Left lung (tissue), 10 donors: Measurements from ENCODE around the gene PDE4D. TPM values are rescaled to one million over a fixed set of nuclear protein-coding genes. Genes with fewer than 3 reads are reported as not detected.

Source experiments
- ATAC-seq: fragments of 200-7000 bp; cut with Tn5 transposase; one replicate; pipeline ENCODE4 v1.9.1; 2020; ENCODE audit warnings: moderate library complexity
- DNase-seq, 4 donors: peaks; one replicate each; pipeline ENCODE4 v3.0.0-alpha.2; 2013 to 2020
- H3K27ac ChIP-seq, 2 donors: fragments of 200-600 bp; sonication (generic) in 1 of 2; one replicate each; pipeline versions ENCODE4 v1.5.0 to v1.8.0; 2020 to 2021
- H3K27me3 ChIP-seq, 2 donors: fragments of 200-600 bp; sonication (generic) in 1 of 2; one replicate each; pipeline versions ENCODE4 v1.5.0 to v1.8.0; 2020 to 2021
- H3K36me3 ChIP-seq, 2 donors: fragments of 200-600 bp; sonication (generic) in 1 of 2; one replicate each; pipeline versions ENCODE4 v1.5.0 to v1.8.0; 2020 to 2021
- H3K4me1 ChIP-seq, 2 donors: fragments of 200-600 bp; one replicate each; pipeline ENCODE4 v1.8.0; 2021
- H3K4me3 ChIP-seq, 2 donors: fragments of 200-600 bp; sonication (generic) in 1 of 2; one replicate each; pipeline versions ENCODE4 v1.5.0 to v1.8.0; 2020 to 2021; ENCODE audit warnings: mild to moderate bottlenecking in 1 of 2
- H3K9me3 ChIP-seq, 2 donors: fragments of 200-600 bp; sonication (generic) in 1 of 2; one replicate each; pipeline versions ENCODE4 v1.5.0 to v1.8.0; 2020 to 2021
- intact Hi-C, 2 donors: fragments of 100-400 bp; cut with DNase I; formaldehyde crosslinking; loops; one replicate each; pipeline versions ENCODE4 v1.11.2 to v1.14.2; 2022
- polyA plus RNA-seq, 6 donors: library from polyadenylated mRNA; unstranded; fragments of 120-200 nt; gene quantifications; one replicate each; pipeline ENCODE4 v1.2.1, GENCODE V29; 2013; ENCODE audit not compliant: insufficient read length in 6 of 6
- total RNA-seq, 2 donors: library from RNA; stranded (reverse); fragmentation: NEBNext Ultra II Directional; extraction: Animal tissue kit (Norgen Biotek cat#: 25700); gene quantifications; one replicate each; pipeline ENCODE4 v1.2.1, GENCODE V29; 2021
- TF ChIP-seq, protein P1 (sequence below), 2 donors: fragments of 200-600 bp; sonication (generic) in 1 of 2; IDR thresholded peaks; one replicate each; pipeline versions ENCODE4 v1.5.0 to v1.8.0; 2021; ENCODE audit warnings: antibody characterized with exemption in 2 of 2
- donor health status: DM: no; HTN: yes; CAD: no.
- donor health status: DM: no; HTN: no; CAD: no.

Gene PDE4D
- total and polyA plus RNA-seq, 8 donors, result 21.4 to 57.1 (median 25.4) TPM

DNA sequence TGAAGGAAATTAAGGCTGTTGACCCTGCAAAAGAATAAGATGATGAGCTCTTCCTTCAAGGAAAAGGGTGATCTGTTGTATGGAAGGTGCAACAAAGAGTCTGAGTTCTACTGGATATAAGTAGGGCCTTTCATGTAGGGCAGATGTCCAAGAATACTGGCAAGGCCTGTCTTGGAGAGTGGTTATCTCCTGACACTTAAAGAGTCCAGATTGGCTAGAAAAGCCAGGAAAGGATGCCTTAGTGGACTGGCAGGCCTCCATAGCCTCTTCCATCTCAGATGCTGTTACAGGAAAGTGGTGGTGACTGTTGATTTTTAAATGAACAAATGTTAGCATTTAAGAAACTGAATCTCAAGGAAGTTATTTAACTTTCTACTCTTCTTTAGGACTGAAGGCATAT is 914.4 kb downstream of the PDE4D start:
- DNase-seq (no peak), ATAC-seq (no peak)
- H3K4me1 ChIP-seq, result no peaks in the 10 kb centered on the region
- H3K4me3 ChIP-seq, result no peak overlapping the region
- no peaks in the 10 kb centered on the region for H3K27me3 ChIP-seq
- TF ChIP-seq, protein P1, sequence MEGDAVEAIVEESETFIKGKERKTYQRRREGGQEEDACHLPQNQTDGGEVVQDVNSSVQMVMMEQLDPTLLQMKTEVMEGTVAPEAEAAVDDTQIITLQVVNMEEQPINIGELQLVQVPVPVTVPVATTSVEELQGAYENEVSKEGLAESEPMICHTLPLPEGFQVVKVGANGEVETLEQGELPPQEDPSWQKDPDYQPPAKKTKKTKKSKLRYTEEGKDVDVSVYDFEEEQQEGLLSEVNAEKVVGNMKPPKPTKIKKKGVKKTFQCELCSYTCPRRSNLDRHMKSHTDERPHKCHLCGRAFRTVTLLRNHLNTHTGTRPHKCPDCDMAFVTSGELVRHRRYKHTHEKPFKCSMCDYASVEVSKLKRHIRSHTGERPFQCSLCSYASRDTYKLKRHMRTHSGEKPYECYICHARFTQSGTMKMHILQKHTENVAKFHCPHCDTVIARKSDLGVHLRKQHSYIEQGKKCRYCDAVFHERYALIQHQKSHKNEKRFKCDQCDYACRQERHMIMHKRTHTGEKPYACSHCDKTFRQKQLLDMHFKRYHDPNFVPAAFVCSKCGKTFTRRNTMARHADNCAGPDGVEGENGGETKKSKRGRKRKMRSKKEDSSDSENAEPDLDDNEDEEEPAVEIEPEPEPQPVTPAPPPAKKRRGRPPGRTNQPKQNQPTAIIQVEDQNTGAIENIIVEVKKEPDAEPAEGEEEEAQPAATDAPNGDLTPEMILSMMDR (IDR thresholded peaks at IDR 0.05), result no peak
- H3K9me3 ChIP-seq, result no peaks in the 10 kb centered on the region
- no peak overlapping the region for H3K27ac ChIP-seq
- intact Hi-C loops, result no loop called here
- peaks cover 4 to 76% of the 10 kb centered on the region in 2 donors for H3K36me3 ChIP-seq

DNA sequence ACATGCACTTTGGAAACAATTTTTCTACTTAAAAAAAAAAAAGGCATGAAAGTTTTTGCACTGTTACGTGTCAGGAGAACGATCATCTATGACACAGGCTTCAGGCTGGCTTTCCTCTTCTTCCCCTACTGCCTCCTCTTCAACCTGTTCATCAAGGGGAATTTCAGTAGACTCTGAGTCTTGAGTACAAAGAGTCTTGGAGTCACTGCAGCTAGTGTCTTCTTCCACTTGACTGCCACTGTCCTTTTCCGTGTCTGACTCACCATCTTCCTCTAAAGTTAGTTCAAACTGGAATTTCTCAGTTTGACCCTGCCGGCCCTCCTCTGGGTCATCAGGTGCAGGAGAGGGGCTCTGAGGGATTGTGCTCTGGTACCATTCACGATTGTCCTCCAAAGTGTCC is 918.9 kb downstream of the PDE4D start:
- H3K27ac ChIP-seq, result no peak overlapping the region
- no peaks in the 10 kb centered on the region for H3K4me1 ChIP-seq
- no peak overlapping the region for H3K4me3 ChIP-seq
- no peak for DNase-seq
- H3K9me3 ChIP-seq, result no peaks in the 10 kb centered on the region
- intact Hi-C loops, result no loop called here
- no peak for ATAC-seq
- TF ChIP-seq, protein P1 (IDR thresholded peaks at IDR 0.05), result no peak
- H3K27me3 ChIP-seq, result no peaks in the 10 kb centered on the region
- H3K36me3 ChIP-seq, result peaks cover 4 to 61% of the 10 kb centered on the region in 2 donors

- Histone ChIP-seq H3K36me3 (peaks cover 4 to 56% of the 10 kb centered on the region in 2 donors), H3K9me3 (no peaks in the 10 kb centered on the region), H3K27ac (no peak overlapping the region), H3K4me3 (no peak overlapping the region), H3K4me1 (no peaks in the 10 kb centered on the region), H3K27me3 (no peaks in the 10 kb centered on the region)
- no peak for DNase-seq
- intact Hi-C loops, result no loop called here
- TF ChIP-seq, protein P1 (IDR thresholded peaks at IDR 0.05), result no peak
- ATAC-seq, result no peak
Observed at GRCh38 chr5:58974083-58974482, 919.4 kb downstream of the PDE4D start.

DNA sequence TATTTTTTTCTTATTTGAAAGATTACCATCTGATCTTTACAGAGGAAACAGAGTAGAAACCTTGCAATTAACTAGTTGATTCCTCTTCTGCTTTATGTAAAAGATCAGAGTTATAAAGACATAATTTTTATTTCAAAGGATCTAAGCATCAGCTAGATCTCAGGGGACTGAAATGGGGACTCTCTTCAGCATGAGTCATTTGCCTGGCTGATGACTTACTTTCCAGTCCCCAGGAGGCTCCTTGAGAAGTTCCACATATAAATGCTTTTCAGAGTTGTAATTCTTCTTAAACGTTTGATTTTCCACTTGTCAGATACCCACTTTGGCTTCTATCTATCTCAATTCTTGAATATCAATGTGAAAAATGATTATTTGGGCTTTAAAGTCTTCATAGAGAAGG is 921.2 kb downstream of the PDE4D start:
- Histone ChIP-seq H3K27me3 (no peaks in the 10 kb centered on the region), H3K36me3 (peaks cover 4 to 42% of the 10 kb centered on the region in 2 donors), H3K4me3 (no peak overlapping the region), H3K4me1 (no peaks in the 10 kb centered on the region), H3K9me3 (no peaks in the 10 kb centered on the region), H3K27ac (no peak overlapping the region)
- ATAC-seq (no peak), DNase-seq (no peak)
- intact Hi-C loops, result no loop called here
- TF ChIP-seq, protein P1 (IDR thresholded peaks at IDR 0.05), result no peak

- H3K27ac ChIP-seq, result no peak overlapping the region
- TF ChIP-seq, protein P1 (IDR thresholded peaks at IDR 0.05), result no peak
- DNase-seq (peak in 1 of 4 donors; percentile 33), ATAC-seq (no peak)
- H3K36me3 ChIP-seq, result peaks cover 4 to 29% of the 10 kb centered on the region in 2 donors
- no peaks in the 10 kb centered on the region for H3K27me3 ChIP-seq
- H3K4me3 ChIP-seq, result no peak overlapping the region
- no peaks in the 10 kb centered on the region for H3K4me1 ChIP-seq
- H3K9me3 ChIP-seq, result no peaks in the 10 kb centered on the region
- intact Hi-C loops, result no loop called here
Observed at GRCh38 chr5:58970766-58971165, 922.8 kb downstream of the PDE4D start.
